ENCODE measurements around the gene PCARE. TPM values are rescaled to one million over a fixed set of nuclear protein-coding genes. Genes with fewer than 3 reads are reported as not detected.
A peak's percentile ranks its signal among the peaks of the same experiment; 100 is the strongest.

Gene PCARE
- polyA plus RNA-seq, 6 donors from 2014 or later = not detected

GRCh38 chr2:29013057-29013780 lies 61.1 kb downstream of the PCARE start:
- Mint-ChIP-seq H3K36me3 (no peaks in the 10 kb centered on the region), H3K9me3 (no peaks in the 10 kb centered on the region), H3K27ac (peak overlapping the region in 2 of 6 donors; percentile 32 to 45), H3K4me1 (peaks cover 42 to 49% (median 46%) of the 10 kb centered on the region in 3 donors), H3K27me3 (peaks cover 0 to 17% (median 7%) of the 10 kb centered on the region in 3 donors), H3K4me3 (peak overlapping the region in 1 of 8 donors; percentile 12)
- no peak for ATAC-seq (ENCODE audit: low read depth in 2 of 2)
- DNase-seq = no peak

GRCh38 chr2:29012211-29012681 lies 62.1 kb downstream of the PCARE start:
- no peak for ATAC-seq (ENCODE audit: low read depth in 2 of 2)
- Mint-ChIP-seq H3K9me3 (no peaks in the 10 kb centered on the region), H3K27me3 (peaks cover 0 to 17% (median 7%) of the 10 kb centered on the region in 3 donors), H3K36me3 (no peaks in the 10 kb centered on the region), H3K4me3 (peak overlapping the region in 3 of 8 donors; percentile 35 to 62 (median 61)), H3K27ac (peak overlapping the region in 2 of 6 donors; percentile 89 to 94), H3K4me1 (peaks cover 42 to 49% (median 46%) of the 10 kb centered on the region in 3 donors)
- DNase-seq = peak; percentile 21

Other genes with a start within 250 kb of the PCARE start
- 10 to 100 TPM; 17.4 to 36.2 (median 21.6) TPM for gene TRMT61B, start 204.2 kb downstream of the PCARE start, polyA plus RNA-seq (ENCODE audit: low read depth in 6 of 6)
- 10 to 100 TPM; 34.5 to 57.5 (median 48.1) TPM for gene WDR43, start 179.9 kb downstream of the PCARE start, polyA plus RNA-seq (ENCODE audit: low read depth in 6 of 6)
- gene TOGARAM2, start 93.2 kb downstream of the PCARE start, polyA plus RNA-seq (ENCODE audit: low read depth in 6 of 6) = under 1 TPM in 1 of 6 donors, not detected in 5; 0.14 TPM
- gene CLIP4, start 40.9 kb upstream of the PCARE start, polyA plus RNA-seq (ENCODE audit: low read depth in 6 of 6) = 1 to 10 TPM; 1.7 to 3.3 (median 2.8) TPM